Measurements from ENCODE around the gene ADRB1. TPM values are rescaled to one million over a fixed set of nuclear protein-coding genes. Genes with fewer than 3 reads are reported as not detected.

The ADRB1 gene
- polyA plus RNA-seq, 1 of the 3 experiments (the other 2 are of a cell fraction), result not detected

GRCh38 chr10:114009281-114009996 is 34.2 kb upstream of the ADRB1 start:
- Histone ChIP-seq H3K9me3 (no peaks in the 10 kb centered on the region), H3F3A (replicated peaks; ENCODE audit: insufficient read depth) (no peaks in the 10 kb centered on the region), H3K4me1 (ENCODE audit: control insufficient read depth in 1 of 2, insufficient read depth in 2 of 2, low read depth in 1 of 2, low read length in 1 of 2) (no peaks in the 10 kb centered on the region), H2AFZ (ENCODE audit: low read depth) (no peak overlapping the region), H3K79me2 (ENCODE audit: insufficient read depth) (no peaks in the 10 kb centered on the region), H4K20me1 (ENCODE audit: insufficient read depth) (no peaks in the 10 kb centered on the region), H3K4me3 (ENCODE audit: low read depth in 2 of 2, low read length in 1 of 2) (no peak overlapping the region), H3K9ac (no peak overlapping the region), H3K4me2 (no peak overlapping the region), H3K27ac (ENCODE audit: low read depth in 2 of 2, low read length in 1 of 2) (no peak overlapping the region), H3K9me2 (no peaks in the 10 kb centered on the region), H3K36me3 (replicated peaks in 1 of 2; ENCODE audit: control insufficient read depth in 1 of 2, insufficient read depth in 2 of 2, low read length in 1 of 2) (no peaks in the 10 kb centered on the region), H3K27me3 (ENCODE audit: insufficient read depth) (no peaks in the 10 kb centered on the region)
- no peak for TF ChIP-seq MXI1 (IDR thresholded peaks at IDR 0.05; ENCODE audit: low read depth, low read length)
- TF ChIP-seq MEF2A (IDR thresholded peaks at IDR 0.05; ENCODE audit: borderline replicate concordance, low read depth), result no peak
- TF ChIP-seq SMC3 (IDR thresholded peaks at IDR 0.05; ENCODE audit: low read depth, low read length), result no peak
- ChIA-PET POLR2A (no interaction called here), CTCF (interaction anchor here (0.6 kb wide), 1 partner anchor 78 kb away, joined by 3 read pairs; no protein-coding TSS in a partner anchor)
- DNase-seq, result no peak
- 74% methylated on average over 5 of the region's 5 CpGs for WGBS (ENCODE audit: low lambda C conversion rate)

- Histone ChIP-seq H3K4me1 (ENCODE audit: control insufficient read depth in 1 of 2, insufficient read depth in 2 of 2, low read depth in 1 of 2, low read length in 1 of 2) (no peaks in the 10 kb centered on the region), H3F3A (replicated peaks; ENCODE audit: insufficient read depth) (no peaks in the 10 kb centered on the region), H3K4me2 (no peak overlapping the region), H3K4me3 (ENCODE audit: low read depth in 2 of 2, low read length in 1 of 2) (no peak overlapping the region), H4K20me1 (ENCODE audit: insufficient read depth) (no peaks in the 10 kb centered on the region), H3K27me3 (ENCODE audit: insufficient read depth) (no peaks in the 10 kb centered on the region), H3K27ac (ENCODE audit: low read depth in 2 of 2, low read length in 1 of 2) (no peak overlapping the region), H3K9me3 (no peaks in the 10 kb centered on the region), H3K36me3 (replicated peaks in 1 of 2; ENCODE audit: control insufficient read depth in 1 of 2, insufficient read depth in 2 of 2, low read length in 1 of 2) (no peaks in the 10 kb centered on the region), H3K9me2 (no peaks in the 10 kb centered on the region), H3K9ac (no peak overlapping the region), H2AFZ (ENCODE audit: low read depth) (no peak overlapping the region), H3K79me2 (ENCODE audit: insufficient read depth) (no peaks in the 10 kb centered on the region)
- no peak for DNase-seq
- CTCF ChIA-PET, result no interaction called here
- WGBS (ENCODE audit: low lambda C conversion rate), result 44% methylated on average over 2 of the region's 2 CpGs
- no peak for TF ChIP-seq USF1 (IDR thresholded peaks at IDR 0.05; ENCODE audit: borderline replicate concordance, low read depth)
- no peak for TF ChIP-seq RFX5 (IDR thresholded peaks at IDR 0.05; ENCODE audit: low read length)
- no peak for TF ChIP-seq NFIC (IDR thresholded peaks at IDR 0.05; ENCODE audit: borderline replicate concordance)
- TF ChIP-seq GABPA (IDR thresholded peaks at IDR 0.05; ENCODE audit: low read depth), result no peak
- no peak for TF ChIP-seq USF2 (IDR thresholded peaks at IDR 0.05; ENCODE audit: borderline replicate concordance, low read depth, low read length)
- no peak for TF ChIP-seq NRF1 (IDR thresholded peaks at IDR 0.05; ENCODE audit: low read depth, low read length)
- no peak for TF ChIP-seq SMC3 (IDR thresholded peaks at IDR 0.05; ENCODE audit: low read depth, low read length)
- no peak for TF ChIP-seq JUND (IDR thresholded peaks at IDR 0.05)
- POLR2A ChIA-PET, result no interaction called here
Measured at GRCh38 chr10:114010316-114010715, 33.4 kb upstream of the ADRB1 start.

GRCh38 chr10:114012650-114013049 is 31.0 kb upstream of the ADRB1 start:
- no peaks in the 10 kb centered on the region for H3K4me1 ChIP-seq (ENCODE audit: control insufficient read depth in 1 of 2, insufficient read depth in 2 of 2, low read depth in 1 of 2, low read length in 1 of 2)
- no peaks in the 10 kb centered on the region for H3K36me3 ChIP-seq (replicated peaks in 1 of 2; ENCODE audit: control insufficient read depth in 1 of 2, insufficient read depth in 2 of 2, low read length in 1 of 2)
- no peak for DNase-seq
- CTCF ChIA-PET, result no interaction called here
- H3K9me2 ChIP-seq, result no peaks in the 10 kb centered on the region
- no peak overlapping the region for H3K27ac ChIP-seq (ENCODE audit: low read depth in 2 of 2, low read length in 1 of 2)
- no peak overlapping the region for H2AFZ ChIP-seq (ENCODE audit: low read depth)
- H3F3A ChIP-seq (replicated peaks; ENCODE audit: insufficient read depth), result no peaks in the 10 kb centered on the region
- POLR2A ChIA-PET, result no interaction called here
- H3K4me2 ChIP-seq, result no peak overlapping the region
- H3K9me3 ChIP-seq, result no peaks in the 10 kb centered on the region
- no peaks in the 10 kb centered on the region for H4K20me1 ChIP-seq (ENCODE audit: insufficient read depth)
- H3K4me3 ChIP-seq (ENCODE audit: low read depth in 2 of 2, low read length in 1 of 2), result no peak overlapping the region
- H3K79me2 ChIP-seq (ENCODE audit: insufficient read depth), result no peaks in the 10 kb centered on the region
- TF ChIP-seq MXI1 (IDR thresholded peaks at IDR 0.05; ENCODE audit: low read depth, low read length) (no peak), MAX (IDR thresholded peaks at IDR 0.05; ENCODE audit: low read depth) (no peak), USF2 (IDR thresholded peaks at IDR 0.05; ENCODE audit: borderline replicate concordance, low read depth, low read length) (no peak), RAD21 (IDR thresholded peaks at IDR 0.05; ENCODE audit: low read length) (no peak), RXRA (IDR thresholded peaks at IDR 0.05; ENCODE audit: borderline replicate concordance, low read depth) (no peak), RFX5 (IDR thresholded peaks at IDR 0.05; ENCODE audit: low read length) (no peak), SIN3A (IDR thresholded peaks at IDR 0.05; ENCODE audit: borderline replicate concordance, low read depth, low read length) (no peak), FOSL2 (IDR thresholded peaks at IDR 0.05; ENCODE audit: borderline replicate concordance, low read depth) (no peak), TEAD4 (IDR thresholded peaks at IDR 0.05; ENCODE audit: borderline replicate concordance, insufficient read depth) (no peak), EP300 (IDR thresholded peaks at IDR 0.05; ENCODE audit: borderline replicate concordance in 1 of 2, low read depth in 1 of 2, low read length in 1 of 2) (no peak), EZH2phosphoT487 (IDR thresholded peaks at IDR 0.05; ENCODE audit: borderline replicate concordance, low read depth) (no peak)
- H3K9ac ChIP-seq, result no peak overlapping the region
- no peaks in the 10 kb centered on the region; the same call in 1 of the 2 replicates for H3K27me3 ChIP-seq (ENCODE audit: insufficient read depth)
- 74% methylated on average over 8 of the region's 8 CpGs for WGBS (ENCODE audit: low lambda C conversion rate)

All from SK-N-SH (cell line).